ENCODE data around the gene OVOL3. TPM values are rescaled to one million over a fixed set of nuclear protein-coding genes. Genes with fewer than 3 reads are reported as not detected.
A peak's percentile ranks its signal among the peaks of the same experiment; 100 is the strongest.

Gene OVOL3
- total RNA-seq, 3 donors from 2014 or later (not counting 1 experiment from before 2014, with no cell fraction given), result not detected

GRCh38 chr19:36140304-36141038 lies 29.5 kb downstream of the OVOL3 start:
- no peaks in the 10 kb centered on the region for H3K9me3 Mint-ChIP-seq
- peak overlapping the region; percentile 94 for H3K4me3 ChIP-seq (ENCODE audit: low read length)
- H3K27ac Mint-ChIP-seq, result peak overlapping the region; percentile 88 to 90
- H3K4me1 ChIP-seq (ENCODE audit: control insufficient read depth, insufficient read depth, low read length), result peaks cover 19% of the 10 kb centered on the region
- no peaks in the 10 kb centered on the region for H3K9me3 ChIP-seq (ENCODE audit: control insufficient read depth, insufficient read depth, low read length)
- peaks cover 17 to 29% of the 10 kb centered on the region in 2 donors for H3K4me1 Mint-ChIP-seq
- H3K4me3 Mint-ChIP-seq, result peak overlapping the region; percentile 96
- no peaks in the 10 kb centered on the region for H3K36me3 Mint-ChIP-seq
- no peaks in the 10 kb centered on the region for H3K27me3 Mint-ChIP-seq (ENCODE audit: low read depth in 2 of 2)
- peaks cover 25% of the 10 kb centered on the region for H3K36me3 ChIP-seq (ENCODE audit: control insufficient read depth, insufficient read depth, low read length)
- WGBS (ENCODE audit: insufficient coverage), result under 1% methylated on average over 29 of the region's 31 CpGs
- peak overlapping the region; percentile 76 for H3K27ac ChIP-seq (ENCODE audit: low read length)
- DNase-seq, result peak; percentile 27 to 69
- peak; percentile 18 to 25 (median 18) for ATAC-seq
- intact Hi-C loops (cut with micrococcal nuclease), result loop anchor here (1.0 to 2.0 kb wide), 4 partner anchors 13 to 86 kb away; partner anchors contain the start of genes TBCB, THAP8, WDR62 and ZNF146
- TF ChIP-seq CTCF (IDR thresholded peaks at IDR 0.05), result no peak
- H3K27me3 ChIP-seq (ENCODE audit: control insufficient read depth, insufficient read depth, low read length), result no peaks in the 10 kb centered on the region

GRCh38 chr19:36141039-36141927 lies 30.3 kb downstream of the OVOL3 start:
- H3K4me3 Mint-ChIP-seq, result peak overlapping the region; percentile 96
- 28% methylated on average over 37 of the region's 42 CpGs for WGBS (ENCODE audit: insufficient coverage)
- Histone ChIP-seq H3K9me3 (ENCODE audit: control insufficient read depth, insufficient read depth, low read length) (no peaks in the 10 kb centered on the region), H3K27ac (ENCODE audit: low read length) (peak overlapping the region; percentile 76), H3K4me3 (ENCODE audit: low read length) (peak overlapping the region; percentile 94), H3K4me1 (ENCODE audit: control insufficient read depth, insufficient read depth, low read length) (peaks cover 19% of the 10 kb centered on the region), H3K36me3 (ENCODE audit: control insufficient read depth, insufficient read depth, low read length) (peaks cover 33% of the 10 kb centered on the region), H3K27me3 (ENCODE audit: control insufficient read depth, insufficient read depth, low read length) (no peaks in the 10 kb centered on the region)
- no peak for TF ChIP-seq CTCF (IDR thresholded peaks at IDR 0.05)
- DNase-seq (peak; percentile 88 to 92), ATAC-seq (peak; percentile 82 to 88 (median 84))
- H3K9me3 Mint-ChIP-seq, result no peaks in the 10 kb centered on the region
- H3K27me3 Mint-ChIP-seq (ENCODE audit: low read depth in 2 of 2), result no peaks in the 10 kb centered on the region
- H3K27ac Mint-ChIP-seq, result peak overlapping the region; percentile 88 to 90
- intact Hi-C loops (cut with micrococcal nuclease), result loop anchor here (1.0 to 2.0 kb wide), 3 partner anchors 26 to 87 kb away; partner anchors contain the start of genes TBCB, THAP8, WDR62 and ZNF146
- H3K4me1 Mint-ChIP-seq, result peaks cover 17 to 32% of the 10 kb centered on the region in 2 donors
- H3K36me3 Mint-ChIP-seq, result peaks cover 2% of the 10 kb centered on the region

GRCh38 chr19:36142046-36142445 lies 31.1 kb downstream of the OVOL3 start:
- peaks cover 41% of the 10 kb centered on the region for H3K36me3 ChIP-seq (ENCODE audit: control insufficient read depth, insufficient read depth, low read length)
- Mint-ChIP-seq H3K9me3 (no peaks in the 10 kb centered on the region), H3K4me3 (peak overlapping the region; percentile 96), H3K4me1 (peaks cover 17 to 28% of the 10 kb centered on the region in 2 donors), H3K27me3 (ENCODE audit: low read depth in 2 of 2) (no peaks in the 10 kb centered on the region), H3K27ac (peak overlapping the region; percentile 88 to 90), H3K36me3 (peaks cover 6% of the 10 kb centered on the region)
- no peak for ATAC-seq
- no peaks in the 10 kb centered on the region for H3K27me3 ChIP-seq (ENCODE audit: control insufficient read depth, insufficient read depth, low read length)
- intact Hi-C loops (cut with micrococcal nuclease), result no loop called here
- no peak for DNase-seq
- no peak overlapping the region for H3K27ac ChIP-seq (ENCODE audit: low read length)
- H3K9me3 ChIP-seq (ENCODE audit: control insufficient read depth, insufficient read depth, low read length), result no peaks in the 10 kb centered on the region
- no peak for TF ChIP-seq CTCF (IDR thresholded peaks at IDR 0.05)
- H3K4me1 ChIP-seq (ENCODE audit: control insufficient read depth, insufficient read depth, low read length), result peaks cover 19% of the 10 kb centered on the region
- WGBS (ENCODE audit: insufficient coverage), result 96% methylated on average over 14 of the region's 14 CpGs
- no peak overlapping the region for H3K4me3 ChIP-seq (ENCODE audit: low read length)
